Measurements from ENCODE around the gene TOR1A.

TOR1A gene

DNA sequence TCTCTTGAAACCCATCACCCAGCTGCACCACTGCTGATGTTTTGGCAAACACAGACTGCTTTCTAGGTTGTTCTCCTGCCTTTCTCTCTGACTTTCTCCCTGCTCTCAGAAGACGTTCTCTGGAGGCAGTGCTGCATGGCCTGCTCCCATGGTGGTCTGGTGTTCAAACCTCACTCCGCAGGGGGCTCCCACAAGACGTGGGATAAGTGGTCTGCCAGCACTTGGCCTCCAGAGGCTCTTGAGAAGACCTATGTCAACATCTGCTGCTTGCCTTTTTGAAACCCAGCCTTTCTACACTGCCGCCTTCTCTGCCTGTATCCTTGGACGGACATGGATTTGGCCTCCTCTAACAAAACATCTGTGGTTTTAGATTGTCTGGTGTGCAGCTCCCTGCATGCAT is 27.9 kb upstream of the TOR1A start:
- DNase-seq: no peak

- DNase-seq: no peak
Observed at GRCh38 chr9:129850821-129851550, 27.1 kb upstream of the TOR1A start.

- no peak for DNase-seq
Observed at GRCh38 chr9:129849901-129850300, 26.0 kb upstream of the TOR1A start.

DNA sequence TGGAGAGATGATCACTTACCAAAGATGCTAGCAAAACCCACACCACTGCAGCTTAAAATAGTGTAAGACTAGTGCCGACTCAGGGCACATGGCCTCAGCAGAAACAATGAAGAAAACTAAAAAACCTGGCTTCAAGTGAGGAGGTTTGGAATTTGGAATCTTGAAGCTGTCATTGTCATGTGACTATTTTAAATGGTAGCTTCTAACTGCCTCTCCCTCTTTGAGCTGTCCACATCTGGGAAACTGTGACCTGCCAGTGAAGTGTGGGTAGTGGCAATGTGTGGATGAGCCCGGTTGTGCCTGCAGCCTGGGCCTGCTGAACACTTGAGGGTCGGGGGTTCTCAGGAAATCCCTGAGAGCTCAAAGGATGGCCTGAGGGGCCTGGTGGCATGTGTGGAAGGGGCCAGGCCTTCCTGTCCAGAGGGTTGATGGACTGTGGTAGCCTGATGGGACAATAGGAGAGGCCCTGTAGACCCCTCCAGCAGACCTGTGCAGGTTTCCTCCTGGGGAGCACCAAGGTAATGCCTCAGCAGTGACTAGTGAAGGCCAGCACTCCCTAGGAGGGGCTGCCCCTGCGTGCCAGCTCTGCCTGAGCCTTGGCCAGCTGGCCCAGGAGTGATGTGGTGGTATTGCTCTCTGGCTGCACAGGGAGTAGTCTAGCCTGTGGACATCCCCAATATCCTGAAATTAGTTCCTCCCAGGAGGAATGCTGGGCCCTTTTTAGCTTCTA is 24.9 kb upstream of the TOR1A start:
- no peak for DNase-seq

DNA sequence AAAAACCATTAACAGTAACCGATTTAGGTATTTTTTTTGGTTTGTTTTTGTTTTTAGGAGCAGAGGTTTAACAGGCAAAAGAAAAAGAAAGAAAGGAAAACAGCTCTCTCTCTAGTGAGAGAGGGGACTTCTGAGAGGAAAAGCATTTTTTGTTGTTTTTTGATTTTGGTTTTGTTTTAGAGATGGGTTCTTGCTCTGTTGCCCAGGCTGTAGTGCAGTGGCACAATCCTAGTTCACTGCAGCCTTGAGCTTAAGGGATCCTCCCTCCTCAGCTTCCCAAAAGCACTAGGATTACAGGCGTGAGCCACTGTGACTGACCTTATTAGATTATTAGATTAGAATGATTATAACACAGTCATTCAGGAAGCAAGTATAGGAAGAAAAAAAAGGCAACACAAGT is 21.4 kb upstream of the TOR1A start:
- no peak for DNase-seq

DNA sequence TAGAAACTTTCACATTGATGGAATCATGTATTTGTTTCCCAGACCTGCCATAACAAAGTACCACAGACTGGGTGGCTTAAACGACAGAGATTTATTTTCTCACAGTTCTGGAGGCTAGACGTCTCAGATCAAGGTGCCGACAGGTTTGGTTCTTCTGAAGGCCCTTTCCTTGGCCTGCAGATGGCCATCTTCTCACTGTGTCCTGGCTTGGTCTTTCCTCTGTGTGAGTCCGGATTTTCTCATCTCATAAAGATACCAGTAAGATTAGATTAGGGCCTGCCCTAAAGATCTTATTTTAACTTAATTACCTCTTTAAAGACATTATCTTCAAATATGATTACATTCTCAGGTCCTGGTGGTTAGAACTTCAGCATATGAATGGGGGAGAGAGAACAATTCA is 17.1 kb upstream of the TOR1A start:
- DNase-seq: no peak

- DNase-seq: no peak
Observed at GRCh38 chr9:129840034-129840433, 16.1 kb upstream of the TOR1A start.

GRCh38 chr9:129839324-129840023 is 15.5 kb upstream of the TOR1A start:
- no peak for DNase-seq

GRCh38 chr9:129838707-129839259 is 14.8 kb upstream of the TOR1A start:
- no peak for DNase-seq

- no peak for DNase-seq
Observed at GRCh38 chr9:129836311-129837007, 12.5 kb upstream of the TOR1A start.

DNA sequence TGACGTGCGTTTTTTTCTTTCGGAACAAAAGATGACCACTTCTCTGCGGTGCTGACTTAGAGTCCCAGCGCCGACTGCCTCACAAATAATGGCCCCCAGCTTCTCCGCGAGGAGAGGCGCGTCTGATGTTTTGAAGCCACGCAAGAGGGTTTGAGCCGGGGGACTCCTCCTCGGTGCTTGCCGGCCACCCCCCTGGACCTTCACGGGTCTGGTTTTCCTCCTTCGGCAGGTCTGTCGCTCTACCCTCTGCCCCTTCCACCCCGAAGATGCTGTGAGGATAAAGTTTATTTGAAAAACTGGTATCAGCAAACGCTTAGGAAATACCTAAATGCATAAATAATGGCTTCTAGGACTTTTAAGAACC is 11.9 kb upstream of the TOR1A start:
- DNase-seq: no peak

DNA sequence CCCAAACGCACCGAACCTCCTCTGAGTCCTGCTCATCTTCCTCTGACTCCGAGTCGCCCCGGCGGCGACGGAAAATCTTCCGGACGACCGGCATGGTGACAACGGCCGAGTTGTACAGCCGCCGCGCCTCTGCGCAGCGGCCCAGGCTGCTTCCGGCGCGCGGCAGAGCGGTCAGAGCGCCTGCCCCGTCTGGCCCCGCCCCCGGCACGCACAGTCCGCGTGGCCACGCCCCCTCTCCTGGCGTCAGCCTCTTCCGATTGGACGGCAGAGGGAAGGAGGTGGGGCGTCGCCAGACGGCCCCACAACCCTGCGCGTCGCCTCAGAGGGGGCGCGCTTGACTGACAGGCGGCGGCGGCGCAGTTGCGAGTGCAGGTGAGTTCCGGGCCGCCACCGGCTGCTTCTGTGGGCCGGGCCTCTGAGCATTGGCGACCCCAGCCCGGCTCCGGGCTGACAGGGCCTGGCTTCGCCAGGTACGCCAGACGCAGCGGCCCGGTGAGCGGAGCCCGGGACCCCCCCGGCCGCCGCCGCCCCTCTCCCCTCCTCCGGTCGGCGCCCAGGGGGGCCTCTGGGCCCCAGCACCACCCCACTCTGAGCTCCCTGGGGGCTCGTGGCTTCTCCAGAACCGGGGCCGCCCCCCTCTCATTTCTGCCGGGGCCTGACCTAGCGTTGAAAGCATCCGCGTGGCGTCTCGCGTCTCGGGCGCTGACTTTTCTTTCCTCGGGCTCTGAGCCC is 11.4 kb upstream of the TOR1A start, which contains the start of the genes C9orf78 and USP20:
Gene C9orf78, minus strand, starts transcription at position 148 of the 732 bp plus-strand sequence. Its CDS starts 54 bp downstream, at position 94.
Gene USP20, plus strand, starts transcription at position 331 of the 732 bp plus-strand sequence. CDS start 17,098 bp downstream, outside the sequence.
- peak; percentile 95 for DNase-seq

GRCh38 chr9:129834489-129835127 is 10.7 kb upstream of the TOR1A start:
- DNase-seq: no peak

DNA sequence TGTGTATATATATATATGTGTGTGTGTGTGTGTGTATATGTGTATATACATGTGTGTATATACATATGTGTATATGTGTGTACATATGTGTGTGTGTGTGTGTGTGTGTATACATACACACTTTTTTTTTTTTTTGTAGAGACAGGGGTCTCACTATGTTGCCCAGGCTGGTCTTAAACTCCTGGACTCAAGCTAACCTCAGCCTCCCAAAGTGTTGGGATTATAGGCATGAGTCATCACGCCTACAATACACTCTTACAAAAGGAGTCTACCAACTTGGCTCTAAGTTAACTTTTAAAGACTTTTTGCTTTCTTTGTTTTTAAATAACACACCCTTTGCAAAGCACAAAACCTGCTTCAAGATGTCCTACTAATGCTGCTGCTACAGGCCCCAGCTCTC is 9.0 kb upstream of the TOR1A start:
- DNase-seq: no peak

GRCh38 chr9:129828969-129829368 is 5.0 kb upstream of the TOR1A start:
- no peak for DNase-seq

DNA sequence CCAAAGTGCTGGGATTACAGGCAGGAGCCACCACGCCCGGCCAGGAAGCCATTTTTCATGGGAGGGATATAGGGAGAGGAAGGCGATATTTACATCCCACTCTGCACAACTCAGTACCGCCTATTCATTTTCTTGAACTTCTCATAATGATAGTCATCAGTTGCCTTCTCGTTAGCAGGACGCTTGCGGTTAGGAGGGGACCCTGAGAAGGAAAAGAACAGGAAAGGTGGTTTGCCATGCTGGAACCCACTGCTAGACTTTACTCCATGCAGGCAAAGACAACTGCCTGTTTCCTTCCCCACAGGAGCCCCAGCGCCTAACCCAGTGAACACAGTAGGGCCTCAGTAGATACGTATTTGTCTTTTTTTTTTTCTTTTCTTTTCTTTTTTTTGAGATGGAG is 4.1 kb upstream of the TOR1A start:
- no peak for DNase-seq

DNA sequence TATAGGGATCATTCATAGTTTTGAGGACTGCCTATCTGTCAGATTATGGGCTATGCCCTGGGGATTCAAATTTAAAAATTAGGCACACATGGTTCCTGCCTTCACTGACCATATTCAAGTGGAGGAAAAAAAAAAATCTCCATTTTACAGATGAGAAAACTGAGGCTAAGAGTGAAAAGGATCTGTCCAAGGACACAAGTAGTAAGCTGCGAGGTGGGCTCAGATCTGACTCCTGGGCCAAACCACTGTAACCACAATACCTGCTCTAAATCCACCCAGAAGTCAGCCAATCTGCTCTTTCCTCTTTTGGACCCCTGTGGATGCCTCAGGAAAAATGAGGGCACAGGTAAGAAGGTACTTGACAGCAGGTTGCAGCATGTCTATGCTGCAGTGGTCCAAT is 2.8 kb upstream of the TOR1A start:
- no peak for DNase-seq

DNA sequence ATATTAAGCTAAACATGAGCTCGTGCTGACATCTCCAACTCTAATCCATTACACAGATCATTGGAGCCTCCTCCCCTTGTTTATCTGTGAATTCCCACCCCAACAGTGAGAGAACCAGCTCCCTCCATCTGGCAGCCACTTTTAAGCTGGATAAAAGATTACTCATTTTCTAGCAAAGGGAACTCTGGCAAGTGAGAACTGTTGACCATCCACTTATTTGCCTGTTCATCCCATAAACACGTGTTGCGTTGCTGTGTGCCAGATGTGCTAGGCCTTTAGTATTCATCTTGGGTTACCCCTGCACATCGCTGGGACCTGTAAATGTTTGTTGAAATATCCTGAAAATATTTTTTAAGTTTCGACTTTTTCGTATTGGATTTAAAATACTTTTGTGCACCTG is 2.4 kb upstream of the TOR1A start:
- no peak for DNase-seq

- DNase-seq: no peak
Observed at GRCh38 chr9:129823542-129823934, 398 bp downstream of the TOR1A start.

- no peak for DNase-seq
Observed at GRCh38 chr9:129822898-129823541, 916 bp downstream of the TOR1A start.
